CD4-positive, alpha-beta T cell treated with Interleukin-6 for 4 hours (primary cell): ENCODE results near the gene UCHL3.

Experiments
- DNase-seq: peaks from one replicate; pipeline ENCODE4 v3.0.0-alpha.2; 2020; ENCODE audit warnings: mixed read lengths

The UCHL3 gene

GRCh38 chr13:75635101-75635827, 85.7 kb downstream of the UCHL3 start:
- DNase-seq, result peak; percentile 7

DNA sequence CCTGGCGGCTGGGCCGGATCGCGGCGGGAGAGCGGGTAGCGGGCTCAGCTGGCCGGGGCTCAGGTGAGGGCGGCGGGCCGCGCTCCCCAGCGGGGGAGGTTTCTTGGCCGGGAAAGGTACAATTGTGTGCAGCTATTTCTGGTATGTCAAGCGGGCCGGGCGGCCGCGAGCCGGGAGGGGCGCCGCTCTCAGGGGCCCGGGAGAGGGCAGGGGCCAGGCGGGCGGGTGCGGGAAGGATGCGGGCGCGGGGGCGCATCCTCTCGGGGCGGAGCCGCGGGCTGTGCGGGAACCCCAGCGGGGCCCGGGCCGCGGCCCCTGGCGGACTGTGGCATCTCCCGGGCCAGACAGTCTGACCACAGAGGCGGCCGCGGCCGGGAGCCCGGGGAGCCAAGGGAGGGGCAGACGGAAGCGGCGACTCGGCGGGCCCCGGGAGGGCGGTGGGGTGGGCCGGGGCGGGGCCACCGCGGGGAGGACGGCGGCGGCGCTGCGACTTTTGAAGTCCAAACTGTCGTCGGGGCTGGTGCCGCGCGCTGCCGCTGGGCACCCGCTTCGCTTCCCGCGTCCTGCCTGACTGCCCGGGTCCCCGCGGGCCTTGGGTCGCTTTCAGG, 86.3 kb downstream of the UCHL3 start, which contains the start of gene LMO7:
LMO7 (plus strand) TSS at position 503 of the 608 bp plus-strand sequence. CDS start 328 bp downstream, outside the sequence.
- peak; percentile 62 for DNase-seq

GRCh38 chr13:75636436-75637180, 87.0 kb downstream of the UCHL3 start:
- DNase-seq, result peak; percentile 61

DNA sequence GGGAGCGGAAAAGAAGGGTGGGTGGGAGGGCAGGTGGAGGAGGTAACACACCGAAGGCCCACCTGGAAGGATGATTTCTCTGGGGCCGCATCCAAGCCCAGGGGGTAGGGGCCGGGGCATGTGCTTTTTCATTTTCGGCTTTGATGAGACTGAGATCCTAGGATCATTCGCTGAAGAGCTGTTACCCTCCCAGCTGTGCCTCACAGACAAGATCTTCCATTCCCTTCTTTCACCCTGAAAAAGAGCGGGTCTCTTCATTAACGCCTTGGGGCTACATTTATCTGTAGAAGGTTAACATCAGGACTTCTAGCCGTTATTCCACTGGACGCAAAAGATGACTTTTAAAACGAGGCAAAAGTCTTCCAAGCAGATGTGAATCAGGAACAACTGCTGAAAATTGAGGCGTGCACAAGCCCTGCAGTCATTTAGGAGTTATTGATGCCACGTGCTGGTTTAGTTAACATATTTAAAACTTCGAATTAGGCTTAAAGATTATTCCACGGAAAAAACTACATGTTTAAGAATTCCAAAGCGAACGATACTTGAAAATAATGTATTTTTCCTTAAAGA, 87.7 kb downstream of the UCHL3 start:
- DNase-seq, result no peak

- DNase-seq, result no peak
Measured at GRCh38 chr13:75639454-75639853, 89.9 kb downstream of the UCHL3 start.

GRCh38 chr13:75641026-75641425, 91.4 kb downstream of the UCHL3 start:
- no peak for DNase-seq

DNA sequence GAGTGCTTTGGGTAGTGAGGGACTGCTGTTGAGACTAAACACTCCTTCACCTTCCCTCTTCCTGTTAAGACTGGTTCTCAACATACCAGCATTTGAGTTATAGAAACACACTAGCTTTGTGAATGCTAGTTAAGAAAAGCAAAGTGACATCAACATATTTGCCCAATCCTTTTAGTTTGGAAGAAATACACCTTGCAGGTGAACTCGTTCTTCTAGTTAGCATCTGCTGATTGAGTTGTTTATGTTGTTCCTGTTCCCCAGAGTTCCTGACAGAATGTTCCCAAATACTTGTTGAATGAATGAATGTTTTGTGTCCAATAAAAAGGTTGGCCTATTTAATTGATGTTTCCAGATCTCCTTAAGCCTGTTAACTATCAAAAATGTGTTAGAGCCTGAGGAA, 93.6 kb downstream of the UCHL3 start:
- no peak for DNase-seq

GRCh38 chr13:75643693-75644092, 94.1 kb downstream of the UCHL3 start:
- no peak for DNase-seq

- DNase-seq, result no peak
Measured at GRCh38 chr13:75645141-75645540, 95.5 kb downstream of the UCHL3 start.

DNA sequence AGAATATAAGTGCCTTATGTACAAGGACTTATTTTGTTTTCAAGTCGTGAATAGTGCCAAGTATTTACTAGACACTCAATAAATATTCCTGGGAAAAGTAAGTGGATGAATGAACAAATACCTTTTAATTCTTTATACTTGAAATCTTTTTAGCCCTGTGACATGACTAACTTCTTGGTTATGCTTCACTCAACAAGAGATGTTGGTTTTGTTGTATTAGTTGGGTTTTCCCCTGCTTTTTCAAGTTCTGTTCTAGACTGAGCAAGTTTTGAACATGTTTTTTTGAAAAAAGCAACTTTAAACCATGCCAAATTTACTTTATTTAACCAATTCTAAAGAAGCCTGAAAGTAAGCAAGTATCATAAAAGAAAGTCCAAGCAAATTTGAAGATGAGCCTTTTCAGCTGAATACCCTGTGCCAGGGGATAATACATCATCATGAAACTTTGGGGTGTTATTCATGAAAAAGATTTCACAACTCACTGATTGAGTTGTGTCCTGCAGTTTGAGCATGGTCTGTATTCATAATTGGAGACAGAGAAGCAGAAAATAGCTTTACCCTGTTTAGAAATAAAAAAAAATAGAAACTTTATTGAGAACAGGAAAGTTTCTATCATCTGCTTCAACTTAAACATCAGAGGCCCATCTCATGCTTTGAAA, 97.7 kb downstream of the UCHL3 start:
- no peak for DNase-seq

- no peak for DNase-seq
Measured at GRCh38 chr13:75648446-75648845, 98.9 kb downstream of the UCHL3 start.

- DNase-seq, result no peak
Measured at GRCh38 chr13:75651013-75651412, 101.4 kb downstream of the UCHL3 start.

DNA sequence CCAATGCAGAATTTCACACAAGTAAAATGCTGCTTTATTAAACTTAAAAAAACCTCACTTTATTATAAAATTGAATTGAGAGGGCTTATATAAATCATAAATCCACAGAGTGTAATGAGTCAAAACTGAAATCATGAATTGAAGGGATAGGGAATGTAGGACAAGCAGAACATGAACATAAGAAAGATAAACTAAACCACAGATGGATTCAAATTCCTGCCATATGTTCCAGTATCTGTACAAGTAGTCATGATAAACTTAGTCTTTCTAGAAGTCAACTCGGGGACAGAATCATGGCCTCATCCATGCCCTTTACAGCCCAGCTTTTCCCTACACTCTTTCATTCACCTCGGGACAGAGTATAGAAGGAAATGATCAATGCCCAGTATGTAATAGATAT, 103.1 kb downstream of the UCHL3 start:
- no peak for DNase-seq
